ENCODE measurements around the gene SMPX. TPM values are rescaled to one million over a fixed set of nuclear protein-coding genes. Genes with fewer than 3 reads are reported as not detected.

SMPX gene
- total and polyA plus RNA-seq, 2 of the 4 experiments (the other 2 are of a cell fraction), result not detected

- no TSS peak for BruUV-seq (replicated peaks)
- CTCF ChIA-PET, result no interaction called here
Measured at GRCh38 chrX:21691512-21692018, 66.4 kb downstream of the SMPX start.

More at GRCh38 chrX:21691512-21692018, 66.4 kb downstream of the SMPX start:
- no CpG with 5 or more reads among the region's 3 CpGs for WGBS, 2 experiments (ENCODE audit: extremely low coverage in 2 of 2, insufficient read length in 1 of 2)
- H3K36me3 ChIP-seq (ENCODE audit: control insufficient read depth, insufficient read depth, low read length), result no peaks in the 10 kb centered on the region
- POLR2A ChIA-PET (ENCODE audit: unreplicated experiment), result no interaction called here
- no peak overlapping the region for H2AK9ac ChIP-seq (replicated peaks; ENCODE audit: low read depth, low read length, poor library complexity)
- no peaks in the 10 kb centered on the region for H3K9me3 ChIP-seq (ENCODE audit: control insufficient read depth, insufficient read depth, low read length)
- intact Hi-C loops (cut with micrococcal nuclease), result no loop called here
- H2BK5ac ChIP-seq (ENCODE audit: low read depth, low read length, poor library complexity, severe bottlenecking), result no peak overlapping the region
- H2BK20ac ChIP-seq (ENCODE audit: low read depth, low read length), result no peak overlapping the region
- no peak overlapping the region for H2BK120ac ChIP-seq (ENCODE audit: low read depth, low read length)
- no peak overlapping the region for H3K56ac ChIP-seq (ENCODE audit: extremely low read depth, insufficient read depth, low read length)
- no peak overlapping the region for H3K27ac ChIP-seq (ENCODE audit: insufficient read depth, low read length)
- H3K27me3 ChIP-seq (ENCODE audit: control insufficient read depth, insufficient read depth, low read length), result no peaks in the 10 kb centered on the region
- no peak overlapping the region for H4K5ac ChIP-seq (ENCODE audit: low read depth, low read length)
- H3K23ac ChIP-seq (ENCODE audit: low read depth, low read length), result no peak overlapping the region
- H4K20me1 ChIP-seq (ENCODE audit: insufficient read depth, low read length), result no peaks in the 10 kb centered on the region
- DNase-seq (no peak), ATAC-seq (ENCODE audit: low read depth) (no peak)
- TF ChIP-seq SMC3 (IDR thresholded peaks at IDR 0.05; ENCODE audit: low read depth, low read length) (no peak), MAZ (IDR thresholded peaks at IDR 0.05; ENCODE audit: borderline replicate concordance, low read depth, low read length) (no peak), POLR2A (IDR thresholded peaks at IDR 0.05; ENCODE audit: low read depth, low read length) (no peak), NFE2L2 (IDR thresholded peaks at IDR 0.05; ENCODE audit: low read depth, low read length) (no peak), CTCF (conservative IDR thresholded peaks at IDR 0.05; ENCODE audit: low read depth, low read length) (no peak), CEBPB (IDR thresholded peaks at IDR 0.05; ENCODE audit: low read depth, low read length) (no peak), ELK1 (IDR thresholded peaks at IDR 0.05; ENCODE audit: borderline replicate concordance, low read depth, low read length) (no peak), BHLHE40 (IDR thresholded peaks at IDR 0.05; ENCODE audit: low read depth, low read length) (no peak), MXI1 (IDR thresholded peaks at IDR 0.05; ENCODE audit: borderline replicate concordance, low read depth, low read length) (no peak), FOS (IDR thresholded peaks at IDR 0.05; ENCODE audit: low read depth, low read length) (no peak), MAFK (IDR thresholded peaks at IDR 0.05; ENCODE audit: low read depth, low read length) (no peak), RAD21 (IDR thresholded peaks at IDR 0.05; ENCODE audit: low read length) (no peak), RCOR1 (IDR thresholded peaks at IDR 0.05; ENCODE audit: insufficient replicate concordance, low read length) (no peak), CHD1 (IDR thresholded peaks at IDR 0.05; ENCODE audit: low read depth, low read length) (no peak), RFX5 (IDR thresholded peaks at IDR 0.05; ENCODE audit: low read depth, low read length) (no peak)
- TF ChIP-seq, protein P1, sequence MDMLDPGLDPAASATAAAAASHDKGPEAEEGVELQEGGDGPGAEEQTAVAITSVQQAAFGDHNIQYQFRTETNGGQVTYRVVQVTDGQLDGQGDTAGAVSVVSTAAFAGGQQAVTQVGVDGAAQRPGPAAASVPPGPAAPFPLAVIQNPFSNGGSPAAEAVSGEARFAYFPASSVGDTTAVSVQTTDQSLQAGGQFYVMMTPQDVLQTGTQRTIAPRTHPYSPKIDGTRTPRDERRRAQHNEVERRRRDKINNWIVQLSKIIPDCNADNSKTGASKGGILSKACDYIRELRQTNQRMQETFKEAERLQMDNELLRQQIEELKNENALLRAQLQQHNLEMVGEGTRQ (IDR thresholded peaks at IDR 0.05; ENCODE audit: low read depth, low read length), result no peak
- H4K8ac ChIP-seq (ENCODE audit: low read depth in 2 of 2, low read length in 2 of 2), result no peak overlapping the region
- no peak overlapping the region for H3K9ac ChIP-seq (ENCODE audit: low read depth, low read length)
- H3K79me1 ChIP-seq (ENCODE audit: low read depth in 1 of 2, low read length in 2 of 2), result no peaks in the 10 kb centered on the region
- no peak overlapping the region for H3K18ac ChIP-seq (ENCODE audit: low read depth, low read length)
- H3K9me1 ChIP-seq (ENCODE audit: insufficient read depth, low read length), result no peaks in the 10 kb centered on the region
- no peak overlapping the region for H2BK15ac ChIP-seq (ENCODE audit: low read depth, low read length)
- no peak overlapping the region for H2AK5ac ChIP-seq (ENCODE audit: low read depth, low read length)
- H3K4me2 ChIP-seq (ENCODE audit: low read depth, low read length), result no peak overlapping the region
- no peak overlapping the region for H3K14ac ChIP-seq (replicated peaks; ENCODE audit: low read depth, low read length)
- H3K4me1 ChIP-seq (ENCODE audit: control insufficient read depth, insufficient read depth, low read length), result no peaks in the 10 kb centered on the region
- in situ Hi-C loops (cut with MboI; ENCODE audit: low sequenced_read_pairs), result no loop called here
- no peak overlapping the region for H3K4me3 ChIP-seq (ENCODE audit: insufficient read depth, low read depth, low read length)
- no peak overlapping the region for H2AFZ ChIP-seq (replicated peaks; ENCODE audit: low read length, poor library complexity)
- dilution Hi-C loops (cut with HindIII; ENCODE audit: low sequenced_read_pairs, unreplicated experiment), result no loop called here
- H3K4ac ChIP-seq (ENCODE audit: low read depth, low read length), result no peak overlapping the region
- no peak overlapping the region for H4K91ac ChIP-seq (ENCODE audit: insufficient read depth, low read depth, low read length)
